Astrocyte of the spinal cord (primary cell): ENCODE results near the gene PANX1.

Experiments used
- DNase-seq: peaks from one replicate; pipeline ENCODE4 v3.0.0; 2011; ENCODE audit warnings: low read depth, low spot score
- H3K4me3 ChIP-seq: 2 replicates; pipeline ENCODE4 v1.5.1; 2011; ENCODE audit warnings: low read depth, mild to moderate bottlenecking, low read length, moderate library complexity
- in situ Hi-C: cut with HindIII; loops from 2 replicates; pipeline ENCODE4 v1.10.0; 2017; ENCODE audit warnings: low sequenced_read_pairs
- TF ChIP-seq, protein P1 (sequence below): IDR thresholded peaks from 2 replicates; pipeline ENCODE4 v1.5.1; 2012; ENCODE audit warnings: low read depth, mild to moderate bottlenecking, low read length, inconsistent platforms

The PANX1 gene

DNA sequence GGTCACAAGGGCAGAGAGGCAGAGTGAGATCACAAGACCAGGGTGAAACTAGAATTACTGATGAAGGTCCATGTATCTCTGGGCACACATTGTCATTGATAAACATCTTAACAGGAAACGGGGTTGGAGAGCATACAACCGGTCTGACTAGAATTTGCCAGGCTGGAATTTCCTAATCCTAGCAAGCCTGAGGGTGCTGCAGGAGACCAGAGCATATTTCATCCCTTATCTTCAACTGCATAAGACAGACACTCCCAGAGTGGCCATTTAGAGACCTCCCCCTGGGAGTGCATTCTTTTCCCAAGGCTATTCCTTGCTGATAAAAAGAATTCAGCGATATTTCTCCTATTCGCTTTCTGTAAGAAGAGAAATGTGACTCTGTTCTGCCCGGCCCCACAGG, 91.1 kb downstream of the PANX1 start:
- DNase-seq, result no peak
- in situ Hi-C loops, result no loop called here
- TF ChIP-seq, protein P1, sequence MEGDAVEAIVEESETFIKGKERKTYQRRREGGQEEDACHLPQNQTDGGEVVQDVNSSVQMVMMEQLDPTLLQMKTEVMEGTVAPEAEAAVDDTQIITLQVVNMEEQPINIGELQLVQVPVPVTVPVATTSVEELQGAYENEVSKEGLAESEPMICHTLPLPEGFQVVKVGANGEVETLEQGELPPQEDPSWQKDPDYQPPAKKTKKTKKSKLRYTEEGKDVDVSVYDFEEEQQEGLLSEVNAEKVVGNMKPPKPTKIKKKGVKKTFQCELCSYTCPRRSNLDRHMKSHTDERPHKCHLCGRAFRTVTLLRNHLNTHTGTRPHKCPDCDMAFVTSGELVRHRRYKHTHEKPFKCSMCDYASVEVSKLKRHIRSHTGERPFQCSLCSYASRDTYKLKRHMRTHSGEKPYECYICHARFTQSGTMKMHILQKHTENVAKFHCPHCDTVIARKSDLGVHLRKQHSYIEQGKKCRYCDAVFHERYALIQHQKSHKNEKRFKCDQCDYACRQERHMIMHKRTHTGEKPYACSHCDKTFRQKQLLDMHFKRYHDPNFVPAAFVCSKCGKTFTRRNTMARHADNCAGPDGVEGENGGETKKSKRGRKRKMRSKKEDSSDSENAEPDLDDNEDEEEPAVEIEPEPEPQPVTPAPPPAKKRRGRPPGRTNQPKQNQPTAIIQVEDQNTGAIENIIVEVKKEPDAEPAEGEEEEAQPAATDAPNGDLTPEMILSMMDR, result no peak

DNA sequence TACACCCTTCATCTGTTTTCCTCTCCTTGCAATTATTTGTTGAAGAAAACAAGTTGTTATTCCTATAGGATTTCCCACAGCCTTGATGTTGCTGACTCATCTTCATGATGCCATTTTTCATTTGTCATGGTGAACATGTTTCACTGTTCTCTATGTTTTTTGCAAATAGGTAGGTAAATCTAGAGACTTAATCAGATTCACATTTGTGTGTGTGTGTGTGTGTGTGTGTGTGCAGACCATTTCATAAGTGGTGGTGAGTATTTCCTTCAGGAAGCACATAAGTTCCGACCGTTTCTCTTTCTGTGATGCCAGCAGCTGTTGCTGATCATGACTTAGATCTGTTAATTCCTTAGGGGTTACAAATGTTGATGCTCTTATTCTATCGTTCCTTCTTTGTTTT, 95.4 kb downstream of the PANX1 start:
- TF ChIP-seq, protein P1, result no peak
- H3K4me3 ChIP-seq, result no peak overlapping the region
- in situ Hi-C loops, result no loop called here
- no peak for DNase-seq

More for the DNA sequence above, 91.1 kb downstream of the PANX1 start:
- H3K4me3 ChIP-seq, result no peak overlapping the region
